Measurements from ENCODE around the gene C1orf53.
"Not testable (repeated sequence)": the region's sequence is repeated elsewhere in the genome, so short reads cannot be mapped to it uniquely, and the experiment has no call there.

Gene C1orf53

DNA sequence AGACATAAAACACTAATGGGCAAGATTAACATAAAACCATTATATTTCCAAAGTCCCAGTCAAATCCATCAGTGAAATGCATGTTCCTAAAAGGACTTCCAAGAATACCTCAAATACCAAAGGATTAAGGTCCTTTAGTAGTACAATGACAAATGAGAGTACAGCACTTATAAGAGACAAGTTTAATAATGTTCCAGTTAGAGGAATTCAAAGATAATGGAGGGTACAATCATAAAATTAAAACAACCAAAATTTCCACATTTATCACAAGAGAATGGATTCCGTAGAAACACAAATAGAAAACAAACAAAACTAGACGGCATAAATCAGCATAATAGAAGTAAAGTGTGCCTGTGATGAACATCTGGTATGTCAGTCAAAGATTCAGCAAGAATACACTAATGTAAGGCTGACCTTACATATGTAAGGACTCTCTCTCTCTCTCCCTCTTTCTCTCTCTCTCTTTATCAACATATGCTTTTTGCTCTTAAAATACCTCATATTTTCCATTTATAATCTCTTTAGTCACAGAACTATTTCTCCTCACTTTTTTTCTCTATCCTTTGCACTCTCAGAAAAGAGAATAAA, 32.8 kb upstream of the C1orf53 start (continued):
- no peak for TF ChIP-seq SNAI2 (CRISPR knock-in tag; IDR thresholded peaks at IDR 0.05)
- TF ChIP-seq RARB (CRISPR knock-in tag; IDR thresholded peaks at IDR 0.05), result no peak
- no peak for TF ChIP-seq ISL1 (CRISPR knock-in tag; IDR thresholded peaks at IDR 0.05)

DNA sequence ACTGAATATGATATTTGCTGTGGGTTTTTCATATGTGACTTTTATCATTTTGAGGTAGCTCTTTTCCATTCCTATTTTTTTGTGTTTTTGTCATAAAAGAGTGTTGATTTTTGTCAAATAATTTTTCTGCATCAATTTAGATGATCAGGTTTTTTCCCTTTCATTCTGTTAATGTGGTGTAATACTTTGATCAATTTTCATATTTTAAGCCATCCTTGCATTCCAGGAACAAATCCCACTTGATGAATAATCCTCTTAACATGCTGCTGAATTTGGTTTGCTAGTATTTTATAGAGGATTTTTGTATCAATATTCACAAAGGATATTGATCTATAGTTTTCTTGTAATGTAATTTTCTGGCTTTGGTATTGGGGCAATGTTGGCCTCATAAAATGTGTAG, 25.5 kb upstream of the C1orf53 start:
- ATAC-seq, result no peak
- no peak for TF ChIP-seq CSDC2 (CRISPR knock-in tag; IDR thresholded peaks at IDR 0.05)
- no peak for TF ChIP-seq RARB (CRISPR knock-in tag; IDR thresholded peaks at IDR 0.05)
- TF ChIP-seq, protein P1, sequence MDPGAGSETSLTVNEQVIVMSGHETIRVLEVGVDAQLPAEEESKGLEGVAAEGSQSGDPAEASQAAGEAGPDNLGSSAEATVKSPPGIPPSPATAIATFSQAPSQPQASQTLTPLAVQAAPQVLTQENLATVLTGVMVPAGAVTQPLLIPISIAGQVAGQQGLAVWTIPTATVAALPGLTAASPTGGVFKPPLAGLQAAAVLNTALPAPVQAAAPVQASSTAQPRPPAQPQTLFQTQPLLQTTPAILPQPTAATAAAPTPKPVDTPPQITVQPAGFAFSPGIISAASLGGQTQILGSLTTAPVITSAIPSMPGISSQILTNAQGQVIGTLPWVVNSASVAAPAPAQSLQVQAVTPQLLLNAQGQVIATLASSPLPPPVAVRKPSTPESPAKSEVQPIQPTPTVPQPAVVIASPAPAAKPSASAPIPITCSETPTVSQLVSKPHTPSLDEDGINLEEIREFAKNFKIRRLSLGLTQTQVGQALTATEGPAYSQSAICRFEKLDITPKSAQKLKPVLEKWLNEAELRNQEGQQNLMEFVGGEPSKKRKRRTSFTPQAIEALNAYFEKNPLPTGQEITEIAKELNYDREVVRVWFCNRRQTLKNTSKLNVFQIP (CRISPR knock-in tag; IDR thresholded peaks at IDR 0.05; ENCODE audit: borderline replicate concordance, low read depth), result no peak
- no peak for TF ChIP-seq TCF4 (CRISPR knock-in tag; IDR thresholded peaks at IDR 0.05; ENCODE audit: borderline replicate concordance)
- TF ChIP-seq BACH2 (CRISPR knock-in tag; IDR thresholded peaks at IDR 0.05; ENCODE audit: borderline replicate concordance), result no peak
- TF ChIP-seq ZC3H10 (CRISPR knock-in tag; IDR thresholded peaks at IDR 0.05), result no peak
- TF ChIP-seq, protein P2, sequence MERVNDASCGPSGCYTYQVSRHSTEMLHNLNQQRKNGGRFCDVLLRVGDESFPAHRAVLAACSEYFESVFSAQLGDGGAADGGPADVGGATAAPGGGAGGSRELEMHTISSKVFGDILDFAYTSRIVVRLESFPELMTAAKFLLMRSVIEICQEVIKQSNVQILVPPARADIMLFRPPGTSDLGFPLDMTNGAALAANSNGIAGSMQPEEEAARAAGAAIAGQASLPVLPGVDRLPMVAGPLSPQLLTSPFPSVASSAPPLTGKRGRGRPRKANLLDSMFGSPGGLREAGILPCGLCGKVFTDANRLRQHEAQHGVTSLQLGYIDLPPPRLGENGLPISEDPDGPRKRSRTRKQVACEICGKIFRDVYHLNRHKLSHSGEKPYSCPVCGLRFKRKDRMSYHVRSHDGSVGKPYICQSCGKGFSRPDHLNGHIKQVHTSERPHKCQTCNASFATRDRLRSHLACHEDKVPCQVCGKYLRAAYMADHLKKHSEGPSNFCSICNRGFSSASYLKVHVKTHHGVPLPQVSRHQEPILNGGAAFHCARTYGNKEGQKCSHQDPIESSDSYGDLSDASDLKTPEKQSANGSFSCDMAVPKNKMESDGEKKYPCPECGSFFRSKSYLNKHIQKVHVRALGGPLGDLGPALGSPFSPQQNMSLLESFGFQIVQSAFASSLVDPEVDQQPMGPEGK (CRISPR knock-in tag; IDR thresholded peaks at IDR 0.05; ENCODE audit: borderline replicate concordance), result no peak
- no peak for TF ChIP-seq ZNF70 (CRISPR knock-in tag; IDR thresholded peaks at IDR 0.05)
- no peak for TF ChIP-seq ESRRG (CRISPR knock-in tag; IDR thresholded peaks at IDR 0.05)
- no peak for TF ChIP-seq ISL1 (CRISPR knock-in tag; IDR thresholded peaks at IDR 0.05)
- TF ChIP-seq ZNF565 (CRISPR knock-in tag; conservative IDR thresholded peaks at IDR 0.05; ENCODE audit: low read depth), result no peak
- no peak for TF ChIP-seq SNAI2 (CRISPR knock-in tag; IDR thresholded peaks at IDR 0.05)
- no peak for TF ChIP-seq ARNTL (CRISPR knock-in tag; IDR thresholded peaks at IDR 0.05; ENCODE audit: borderline replicate concordance, low read depth)
- TF ChIP-seq, protein P3, sequence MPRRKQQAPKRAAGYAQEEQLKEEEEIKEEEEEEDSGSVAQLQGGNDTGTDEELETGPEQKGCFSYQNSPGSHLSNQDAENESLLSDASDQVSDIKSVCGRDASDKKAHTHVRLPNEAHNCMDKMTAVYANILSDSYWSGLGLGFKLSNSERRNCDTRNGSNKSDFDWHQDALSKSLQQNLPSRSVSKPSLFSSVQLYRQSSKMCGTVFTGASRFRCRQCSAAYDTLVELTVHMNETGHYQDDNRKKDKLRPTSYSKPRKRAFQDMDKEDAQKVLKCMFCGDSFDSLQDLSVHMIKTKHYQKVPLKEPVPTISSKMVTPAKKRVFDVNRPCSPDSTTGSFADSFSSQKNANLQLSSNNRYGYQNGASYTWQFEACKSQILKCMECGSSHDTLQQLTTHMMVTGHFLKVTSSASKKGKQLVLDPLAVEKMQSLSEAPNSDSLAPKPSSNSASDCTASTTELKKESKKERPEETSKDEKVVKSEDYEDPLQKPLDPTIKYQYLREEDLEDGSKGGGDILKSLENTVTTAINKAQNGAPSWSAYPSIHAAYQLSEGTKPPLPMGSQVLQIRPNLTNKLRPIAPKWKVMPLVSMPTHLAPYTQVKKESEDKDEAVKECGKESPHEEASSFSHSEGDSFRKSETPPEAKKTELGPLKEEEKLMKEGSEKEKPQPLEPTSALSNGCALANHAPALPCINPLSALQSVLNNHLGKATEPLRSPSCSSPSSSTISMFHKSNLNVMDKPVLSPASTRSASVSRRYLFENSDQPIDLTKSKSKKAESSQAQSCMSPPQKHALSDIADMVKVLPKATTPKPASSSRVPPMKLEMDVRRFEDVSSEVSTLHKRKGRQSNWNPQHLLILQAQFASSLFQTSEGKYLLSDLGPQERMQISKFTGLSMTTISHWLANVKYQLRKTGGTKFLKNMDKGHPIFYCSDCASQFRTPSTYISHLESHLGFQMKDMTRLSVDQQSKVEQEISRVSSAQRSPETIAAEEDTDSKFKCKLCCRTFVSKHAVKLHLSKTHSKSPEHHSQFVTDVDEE (CRISPR knock-in tag; IDR thresholded peaks at IDR 0.05), result no peak
- no peak for TF ChIP-seq OSR1 (CRISPR knock-in tag; IDR thresholded peaks at IDR 0.05)
- no peak for TF ChIP-seq PPARA (CRISPR knock-in tag; IDR thresholded peaks at IDR 0.05; ENCODE audit: borderline replicate concordance)
- TF ChIP-seq, protein P4, sequence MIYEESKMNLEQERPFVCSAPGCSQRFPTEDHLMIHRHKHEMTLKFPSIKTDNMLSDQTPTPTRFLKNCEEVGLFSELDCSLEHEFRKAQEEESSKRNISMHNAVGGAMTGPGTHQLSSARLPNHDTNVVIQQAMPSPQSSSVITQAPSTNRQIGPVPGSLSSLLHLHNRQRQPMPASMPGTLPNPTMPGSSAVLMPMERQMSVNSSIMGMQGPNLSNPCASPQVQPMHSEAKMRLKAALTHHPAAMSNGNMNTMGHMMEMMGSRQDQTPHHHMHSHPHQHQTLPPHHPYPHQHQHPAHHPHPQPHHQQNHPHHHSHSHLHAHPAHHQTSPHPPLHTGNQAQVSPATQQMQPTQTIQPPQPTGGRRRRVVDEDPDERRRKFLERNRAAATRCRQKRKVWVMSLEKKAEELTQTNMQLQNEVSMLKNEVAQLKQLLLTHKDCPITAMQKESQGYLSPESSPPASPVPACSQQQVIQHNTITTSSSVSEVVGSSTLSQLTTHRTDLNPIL (CRISPR knock-in tag; IDR thresholded peaks at IDR 0.05; ENCODE audit: low read depth), result no peak
- no peak for TF ChIP-seq ZNF8 (CRISPR knock-in tag; IDR thresholded peaks at IDR 0.05)
- no peak for TF ChIP-seq GLIS3 (CRISPR knock-in tag; IDR thresholded peaks at IDR 0.05)
- TF ChIP-seq, protein P5, sequence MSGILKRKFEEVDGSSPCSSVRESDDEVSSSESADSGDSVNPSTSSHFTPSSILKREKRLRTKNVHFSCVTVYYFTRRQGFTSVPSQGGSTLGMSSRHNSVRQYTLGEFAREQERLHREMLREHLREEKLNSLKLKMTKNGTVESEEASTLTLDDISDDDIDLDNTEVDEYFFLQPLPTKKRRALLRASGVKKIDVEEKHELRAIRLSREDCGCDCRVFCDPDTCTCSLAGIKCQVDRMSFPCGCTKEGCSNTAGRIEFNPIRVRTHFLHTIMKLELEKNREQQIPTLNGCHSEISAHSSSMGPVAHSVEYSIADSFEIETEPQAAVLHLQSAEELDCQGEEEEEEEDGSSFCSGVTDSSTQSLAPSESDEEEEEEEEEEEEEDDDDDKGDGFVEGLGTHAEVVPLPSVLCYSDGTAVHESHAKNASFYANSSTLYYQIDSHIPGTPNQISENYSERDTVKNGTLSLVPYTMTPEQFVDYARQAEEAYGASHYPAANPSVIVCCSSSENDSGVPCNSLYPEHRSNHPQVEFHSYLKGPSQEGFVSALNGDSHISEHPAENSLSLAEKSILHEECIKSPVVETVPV (CRISPR knock-in tag; IDR thresholded peaks at IDR 0.05), result no peak

DNA sequence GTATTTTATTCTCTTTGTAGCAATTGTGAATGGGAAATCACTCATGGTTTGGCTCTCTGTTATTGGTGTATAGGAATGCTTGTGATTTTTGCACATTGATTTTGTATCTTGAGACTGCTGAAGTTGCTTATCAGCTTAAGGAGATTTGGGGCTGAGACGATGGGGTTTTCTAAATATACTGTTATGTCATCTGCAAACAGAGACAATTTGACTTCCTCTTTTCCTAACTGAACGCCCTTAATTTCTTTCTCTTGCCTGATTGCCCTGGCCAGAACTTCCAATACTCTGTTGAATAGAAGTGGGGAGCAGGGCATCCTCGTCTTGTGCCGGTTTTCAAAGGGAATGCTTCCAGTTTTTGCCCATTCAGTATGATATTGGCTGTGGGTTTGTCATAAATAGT, 22.0 kb upstream of the C1orf53 start:
- not testable (repeated sequence) for ATAC-seq

DNA sequence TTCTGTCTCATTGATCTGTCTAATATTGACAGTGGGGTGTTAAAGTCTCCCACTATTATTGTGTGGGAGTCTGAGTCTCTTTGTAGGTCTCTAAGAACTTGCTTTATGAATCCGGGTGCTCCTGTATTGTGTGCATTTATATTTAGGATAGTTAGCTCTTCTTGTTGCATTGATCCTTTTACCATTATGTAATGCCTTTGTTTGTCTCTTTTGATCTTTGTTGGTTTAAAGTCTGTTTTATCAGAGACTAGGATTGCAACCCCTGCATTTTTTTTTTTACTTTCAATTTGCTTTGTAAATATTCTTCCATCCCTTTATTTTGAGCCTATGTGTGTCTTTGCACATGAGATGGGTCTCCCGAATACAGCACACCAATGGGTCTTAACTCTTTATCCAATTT, 20.2 kb upstream of the C1orf53 start:
- ATAC-seq, result not testable (repeated sequence)

Measured in SK-N-SH treated with all-trans-retinoic acid at 6 μM for 48 hours (cell line).